ENCODE data around the gene FAM120B. TPM values are rescaled to one million over a fixed set of nuclear protein-coding genes. Genes with fewer than 3 reads are reported as not detected.

FAM120B gene
- total RNA-seq, 2 donors from 2014 or later: 14.7 to 18.6 TPM

DNA sequence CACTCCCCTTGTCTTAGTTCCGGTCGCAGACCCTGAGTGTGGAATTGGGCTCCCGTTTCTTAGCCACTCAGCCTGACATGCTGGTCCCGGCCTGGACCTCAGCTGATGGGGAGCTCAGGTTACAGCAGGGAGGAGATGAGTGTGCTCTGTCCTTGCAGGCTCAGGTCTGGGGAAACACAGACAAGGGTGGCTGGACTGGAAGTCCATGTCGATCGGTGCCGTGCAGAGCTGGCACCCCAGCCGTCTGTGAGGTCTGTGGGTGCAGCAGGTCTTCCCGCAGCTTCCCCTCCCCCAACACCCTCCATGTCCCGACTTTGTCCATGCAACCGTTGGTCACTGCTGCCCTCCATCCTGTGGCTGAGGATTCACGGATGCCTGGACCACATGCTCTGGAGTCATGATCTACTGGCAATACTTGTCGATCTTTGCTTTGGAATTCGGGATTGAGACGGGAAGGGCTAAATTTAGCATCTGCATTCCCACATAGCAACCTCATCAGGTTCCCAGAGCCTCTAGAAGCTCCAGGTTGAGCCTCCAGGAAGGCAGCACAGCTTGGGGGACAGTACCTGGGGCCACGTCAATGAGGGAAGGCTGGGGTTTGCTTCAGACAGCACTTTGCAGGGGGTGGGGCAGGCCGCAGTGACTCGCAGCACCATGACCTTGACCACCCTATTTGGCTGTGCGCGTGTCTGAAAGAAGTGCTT, 127.7 kb downstream of the FAM120B start:
- Histone ChIP-seq H3K27ac (no peak overlapping the region), H3K36me3 (no peaks in the 10 kb centered on the region), H3K9me3 (peaks cover 0 to 12% of the 10 kb centered on the region in 2 donors), H3K4me3 (no peak overlapping the region), H3K4me1 (peaks cover 0 to 16% of the 10 kb centered on the region in 2 donors), H3K27me3 (no peaks in the 10 kb centered on the region)
- TF ChIP-seq, protein P1, sequence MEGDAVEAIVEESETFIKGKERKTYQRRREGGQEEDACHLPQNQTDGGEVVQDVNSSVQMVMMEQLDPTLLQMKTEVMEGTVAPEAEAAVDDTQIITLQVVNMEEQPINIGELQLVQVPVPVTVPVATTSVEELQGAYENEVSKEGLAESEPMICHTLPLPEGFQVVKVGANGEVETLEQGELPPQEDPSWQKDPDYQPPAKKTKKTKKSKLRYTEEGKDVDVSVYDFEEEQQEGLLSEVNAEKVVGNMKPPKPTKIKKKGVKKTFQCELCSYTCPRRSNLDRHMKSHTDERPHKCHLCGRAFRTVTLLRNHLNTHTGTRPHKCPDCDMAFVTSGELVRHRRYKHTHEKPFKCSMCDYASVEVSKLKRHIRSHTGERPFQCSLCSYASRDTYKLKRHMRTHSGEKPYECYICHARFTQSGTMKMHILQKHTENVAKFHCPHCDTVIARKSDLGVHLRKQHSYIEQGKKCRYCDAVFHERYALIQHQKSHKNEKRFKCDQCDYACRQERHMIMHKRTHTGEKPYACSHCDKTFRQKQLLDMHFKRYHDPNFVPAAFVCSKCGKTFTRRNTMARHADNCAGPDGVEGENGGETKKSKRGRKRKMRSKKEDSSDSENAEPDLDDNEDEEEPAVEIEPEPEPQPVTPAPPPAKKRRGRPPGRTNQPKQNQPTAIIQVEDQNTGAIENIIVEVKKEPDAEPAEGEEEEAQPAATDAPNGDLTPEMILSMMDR (IDR thresholded peaks at IDR 0.05): no peak
- DNase-seq (ENCODE audit: low spot score): peak; percentile 40

DNA sequence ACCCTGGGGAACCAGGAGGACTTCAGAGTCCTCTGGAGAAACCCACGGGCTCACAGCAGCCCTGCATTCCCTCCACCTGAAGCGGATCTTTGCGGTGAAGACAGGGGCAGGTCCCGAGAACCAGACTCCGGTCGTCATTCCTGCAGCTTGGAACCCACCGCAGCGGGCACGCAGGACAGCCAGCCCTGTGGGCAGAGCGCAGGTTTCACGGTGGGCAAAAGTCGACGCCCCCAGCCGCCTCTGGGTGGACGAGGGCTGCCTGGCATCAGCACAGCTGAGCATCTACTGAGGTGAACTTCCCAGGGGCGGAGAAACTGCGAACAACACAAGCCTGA, 128.2 kb downstream of the FAM120B start:
- TF ChIP-seq, protein P1 (IDR thresholded peaks at IDR 0.05): no peak
- peaks cover 0 to 21% of the 10 kb centered on the region in 2 donors for H3K4me1 ChIP-seq
- no peaks in the 10 kb centered on the region for H3K36me3 ChIP-seq
- no peak overlapping the region for H3K27ac ChIP-seq
- DNase-seq (ENCODE audit: low spot score): peak; percentile 30
- H3K4me3 ChIP-seq: no peak overlapping the region
- H3K9me3 ChIP-seq: peaks cover 0 to 12% of the 10 kb centered on the region in 2 donors
- H3K27me3 ChIP-seq: no peaks in the 10 kb centered on the region

DNA sequence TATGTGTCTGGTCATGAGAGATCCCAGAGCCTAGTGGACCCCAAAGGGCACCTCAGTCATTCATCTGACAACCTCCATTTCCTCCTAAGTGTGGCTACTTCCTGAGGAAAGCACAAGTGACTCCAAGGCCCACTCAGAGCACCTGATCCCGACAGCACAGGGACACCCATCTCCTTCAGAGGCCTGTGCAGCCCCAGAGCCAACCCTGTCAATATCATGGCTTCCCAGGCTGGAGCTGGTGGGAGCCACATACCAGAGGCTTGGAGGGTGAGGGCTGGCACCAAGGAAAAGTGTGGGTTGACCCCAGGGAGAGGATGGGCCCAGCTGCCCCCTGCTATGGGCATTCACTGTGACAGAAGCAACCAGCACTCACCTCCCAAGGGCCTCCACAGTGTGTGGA, 129.2 kb downstream of the FAM120B start:
- Histone ChIP-seq H3K27me3 (no peaks in the 10 kb centered on the region), H3K36me3 (no peaks in the 10 kb centered on the region), H3K4me1 (peaks cover 0 to 23% of the 10 kb centered on the region in 2 donors), H3K27ac (no peak overlapping the region), H3K9me3 (peaks cover 0 to 12% of the 10 kb centered on the region in 2 donors), H3K4me3 (no peak overlapping the region)
- DNase-seq (ENCODE audit: low spot score): no peak
- TF ChIP-seq, protein P1 (IDR thresholded peaks at IDR 0.05): no peak

DNA sequence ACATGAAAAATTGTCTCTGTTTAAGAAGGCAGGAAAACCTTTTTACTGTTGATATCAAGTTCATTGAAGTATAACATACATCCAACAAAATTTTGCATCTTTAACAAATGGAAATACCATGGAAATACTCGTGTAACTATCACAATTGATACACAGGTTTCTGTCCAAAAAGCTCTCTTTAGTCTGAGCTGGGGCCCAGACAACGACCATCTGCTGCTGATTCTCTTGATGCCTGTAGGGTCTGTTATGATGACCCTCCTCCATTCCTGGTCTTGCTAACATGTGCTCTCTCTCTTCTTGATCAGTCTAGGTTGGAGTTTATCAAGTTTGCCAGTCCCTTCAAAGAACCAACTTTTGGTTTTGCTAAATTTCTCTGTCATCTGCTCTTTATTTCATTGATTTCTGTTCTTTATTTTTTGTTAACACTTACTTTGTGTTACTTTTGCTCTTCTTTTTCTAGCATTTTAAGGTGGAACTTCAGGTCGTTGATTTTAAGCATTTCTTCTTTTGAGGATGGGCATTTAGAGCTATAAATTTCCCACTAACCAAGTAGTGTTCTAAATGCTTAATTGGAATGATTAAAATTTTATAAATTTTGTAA, 129.8 kb downstream of the FAM120B start:
- peaks cover 0 to 12% of the 10 kb centered on the region in 2 donors for H3K9me3 ChIP-seq
- no peak for DNase-seq (ENCODE audit: low spot score)
- no peaks in the 10 kb centered on the region for H3K27me3 ChIP-seq
- H3K4me1 ChIP-seq: peaks cover 0 to 23% of the 10 kb centered on the region in 2 donors
- H3K36me3 ChIP-seq: no peaks in the 10 kb centered on the region
- no peak overlapping the region for H3K27ac ChIP-seq
- TF ChIP-seq, protein P1 (IDR thresholded peaks at IDR 0.05): no peak
- no peak overlapping the region for H3K4me3 ChIP-seq

DNA sequence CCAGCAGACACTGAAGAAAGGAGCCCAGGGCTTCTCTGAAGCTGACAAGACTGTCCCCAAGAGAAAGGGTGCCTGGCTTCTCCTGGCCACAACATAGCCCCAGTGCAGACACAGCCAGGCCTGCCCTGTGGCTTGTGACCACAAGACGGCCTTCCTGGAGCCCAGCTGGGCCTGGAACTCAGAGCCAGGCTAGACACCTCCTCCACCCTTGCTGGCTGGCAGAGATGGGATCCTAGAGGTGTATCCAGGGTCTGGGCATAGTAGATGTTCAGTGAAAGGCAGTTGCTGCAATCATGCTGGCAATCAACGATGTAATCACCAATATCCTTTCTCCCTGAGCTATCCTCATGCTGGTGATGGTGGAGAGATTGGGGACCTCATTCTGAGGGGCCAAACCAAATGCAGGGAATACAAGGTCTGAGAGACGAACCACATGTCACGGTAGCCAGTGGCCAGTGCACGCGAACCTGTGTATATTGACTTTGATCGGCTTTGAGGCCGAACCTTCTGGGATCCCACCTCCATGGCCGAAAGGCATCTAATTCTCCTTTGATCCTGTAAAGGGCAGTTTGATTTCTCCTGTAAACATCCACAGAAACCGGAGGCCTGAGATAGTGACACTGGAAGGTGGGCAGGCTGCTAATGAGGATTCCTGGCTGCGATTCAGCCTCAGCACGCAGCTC, 131.3 kb downstream of the FAM120B start:
- peak overlapping the region in 1 of 2 donors; percentile 32 for H3K4me3 ChIP-seq
- H3K9me3 ChIP-seq: peaks cover 0 to 12% of the 10 kb centered on the region in 2 donors
- H3K27me3 ChIP-seq: no peaks in the 10 kb centered on the region
- H3K36me3 ChIP-seq: no peaks in the 10 kb centered on the region
- peaks cover 0 to 23% of the 10 kb centered on the region in 2 donors for H3K4me1 ChIP-seq
- TF ChIP-seq, protein P1 (IDR thresholded peaks at IDR 0.05): no peak
- H3K27ac ChIP-seq: peak overlapping the region in 1 of 2 donors; percentile 31
- no peak for DNase-seq (ENCODE audit: low spot score)

All from right atrium auricular region (tissue), 2 donors.